ENCODE data around the gene TREM2. TPM values are rescaled to one million over a fixed set of nuclear protein-coding genes. Genes with fewer than 3 reads are reported as not detected.

Gene TREM2
- polyA plus RNA-seq, 2 donors, result 0.49 to 0.84 TPM

DNA sequence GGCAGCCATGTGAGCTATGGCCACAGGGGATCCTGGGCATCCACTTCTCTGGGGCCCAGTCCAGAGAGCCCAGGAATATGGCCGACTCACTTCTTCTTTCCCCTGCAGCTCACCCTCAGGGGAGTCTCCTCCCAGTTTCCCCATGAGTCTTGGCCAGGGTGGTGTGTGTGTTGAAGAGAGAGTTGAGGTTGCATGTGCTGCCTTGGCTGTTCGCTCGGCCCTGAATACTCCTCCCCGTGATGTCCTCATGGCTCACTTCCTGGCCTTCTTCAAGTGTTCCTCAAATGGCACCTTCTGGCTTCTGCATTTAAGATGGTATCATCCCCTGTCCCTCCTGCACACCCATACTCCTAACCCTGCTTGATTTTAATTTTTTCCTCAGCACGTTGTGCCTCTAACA is 5.6 kb downstream of the TREM2 start:
- Histone ChIP-seq H3K27me3 (ENCODE audit: control insufficient read depth in 1 of 2, insufficient read depth in 2 of 2, low read length in 2 of 2) (no peaks in the 10 kb centered on the region), H3K27ac (ENCODE audit: low read depth in 2 of 2, low read length in 1 of 2) (no peak overlapping the region), H3K4me1 (ENCODE audit: control insufficient read depth in 2 of 2, insufficient read depth in 2 of 2, low read length in 1 of 2) (no peaks in the 10 kb centered on the region), H3K36me3 (ENCODE audit: control insufficient read depth in 2 of 2, insufficient read depth in 2 of 2, low read length in 1 of 2) (no peaks in the 10 kb centered on the region), H3K9me3 (ENCODE audit: control insufficient read depth in 2 of 2, insufficient read depth in 1 of 2, low read depth in 1 of 2, low read length in 1 of 2) (no peaks in the 10 kb centered on the region), H3K4me3 (ENCODE audit: low read depth in 1 of 2, low read length in 2 of 2) (no peak overlapping the region)
- WGBS, 2 donors, result 68 to 83% methylated on average over 5 of the region's 5 CpGs

DNA sequence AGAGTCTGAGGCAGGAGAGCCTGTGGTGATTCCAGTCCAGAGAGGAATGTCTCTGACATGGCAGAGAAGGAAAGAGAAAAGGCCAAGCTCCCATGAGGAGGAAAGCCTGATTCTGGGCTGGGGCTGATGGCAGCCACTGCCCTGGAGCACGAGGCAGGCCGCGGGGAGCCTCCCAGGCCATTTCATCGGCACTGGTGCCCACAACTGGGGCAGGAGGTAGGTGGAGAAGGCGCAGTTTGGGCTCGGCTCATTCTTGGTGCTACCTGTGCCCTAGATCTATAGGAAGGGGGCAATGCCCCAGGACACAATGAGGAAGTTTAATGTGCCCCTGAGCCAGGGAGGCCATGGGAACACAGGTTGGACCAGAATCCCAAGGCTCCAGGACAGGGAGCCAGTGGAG is 6.1 kb downstream of the TREM2 start:
- WGBS, 2 donors, result 95 to 96% methylated on average over 6 of the region's 6 CpGs
- Histone ChIP-seq H3K4me3 (ENCODE audit: low read depth in 1 of 2, low read length in 2 of 2) (no peak overlapping the region), H3K4me1 (ENCODE audit: control insufficient read depth in 2 of 2, insufficient read depth in 2 of 2, low read length in 1 of 2) (no peaks in the 10 kb centered on the region), H3K27me3 (ENCODE audit: control insufficient read depth in 1 of 2, insufficient read depth in 2 of 2, low read length in 2 of 2) (no peaks in the 10 kb centered on the region), H3K27ac (ENCODE audit: low read depth in 2 of 2, low read length in 1 of 2) (no peak overlapping the region), H3K9me3 (ENCODE audit: control insufficient read depth in 2 of 2, insufficient read depth in 1 of 2, low read depth in 1 of 2, low read length in 1 of 2) (no peaks in the 10 kb centered on the region), H3K36me3 (ENCODE audit: control insufficient read depth in 2 of 2, insufficient read depth in 2 of 2, low read length in 1 of 2) (no peaks in the 10 kb centered on the region)

- Histone ChIP-seq H3K27ac (ENCODE audit: low read depth in 2 of 2, low read length in 1 of 2) (no peak overlapping the region), H3K4me3 (ENCODE audit: low read depth in 1 of 2, low read length in 2 of 2) (no peak overlapping the region), H3K36me3 (ENCODE audit: control insufficient read depth in 2 of 2, insufficient read depth in 2 of 2, low read length in 1 of 2) (no peaks in the 10 kb centered on the region), H3K9me3 (ENCODE audit: control insufficient read depth in 2 of 2, insufficient read depth in 1 of 2, low read depth in 1 of 2, low read length in 1 of 2) (no peaks in the 10 kb centered on the region), H3K27me3 (ENCODE audit: control insufficient read depth in 1 of 2, insufficient read depth in 2 of 2, low read length in 2 of 2) (no peaks in the 10 kb centered on the region), H3K4me1 (ENCODE audit: control insufficient read depth in 2 of 2, insufficient read depth in 2 of 2, low read length in 1 of 2) (no peaks in the 10 kb centered on the region)
- WGBS, 2 donors, result 84 to 93% methylated on average over 4 of the region's 4 CpGs
These were observed 6.9 kb downstream of the TREM2 start for GRCh38 chr6:41156001-41156400.

DNA sequence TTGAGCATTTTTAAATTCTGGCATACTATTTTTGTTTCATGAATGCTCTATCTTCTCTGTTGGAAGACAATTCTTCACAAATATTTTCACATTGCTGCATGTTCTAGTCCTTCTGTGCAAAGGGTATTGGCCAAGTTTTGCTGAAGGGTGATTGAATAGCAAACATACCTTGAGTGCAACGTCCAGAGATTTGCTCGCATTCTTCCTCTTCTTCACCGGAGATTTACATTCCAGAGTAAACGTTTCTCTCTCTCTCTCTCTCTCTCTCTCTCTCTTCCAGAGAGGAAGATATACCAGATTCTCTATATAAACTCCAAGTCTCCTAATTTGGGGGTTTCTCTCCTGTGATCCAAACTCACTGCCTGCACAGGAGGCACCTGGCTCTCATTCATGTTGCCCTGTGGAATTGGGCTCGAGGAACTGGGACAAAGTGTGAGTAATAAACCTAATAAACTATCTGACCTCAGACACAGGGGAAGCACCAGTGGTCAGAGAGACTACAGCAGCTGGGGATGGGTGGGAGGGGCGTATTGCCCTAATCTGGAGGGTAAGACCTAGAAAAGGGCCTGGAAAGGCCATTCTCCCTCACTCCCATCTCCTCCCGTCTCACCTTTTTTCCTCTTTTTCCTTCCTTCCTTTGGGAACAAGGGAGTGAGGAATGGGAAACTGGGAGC is 7.6 kb downstream of the TREM2 start:
- 45 to 50% methylated on average over 7 of the region's 7 CpGs for WGBS, 2 donors
- H3K9me3 ChIP-seq (ENCODE audit: control insufficient read depth in 2 of 2, insufficient read depth in 1 of 2, low read depth in 1 of 2, low read length in 1 of 2), result no peaks in the 10 kb centered on the region
- H3K27ac ChIP-seq (ENCODE audit: low read depth in 2 of 2, low read length in 1 of 2), result no peak overlapping the region
- no peak overlapping the region for H3K4me3 ChIP-seq (ENCODE audit: low read depth in 1 of 2, low read length in 2 of 2)
- H3K4me1 ChIP-seq (ENCODE audit: control insufficient read depth in 2 of 2, insufficient read depth in 2 of 2, low read length in 1 of 2), result no peaks in the 10 kb centered on the region
- no peaks in the 10 kb centered on the region for H3K36me3 ChIP-seq (ENCODE audit: control insufficient read depth in 2 of 2, insufficient read depth in 2 of 2, low read length in 1 of 2)
- no peaks in the 10 kb centered on the region for H3K27me3 ChIP-seq (ENCODE audit: control insufficient read depth in 1 of 2, insufficient read depth in 2 of 2, low read length in 2 of 2)

DNA sequence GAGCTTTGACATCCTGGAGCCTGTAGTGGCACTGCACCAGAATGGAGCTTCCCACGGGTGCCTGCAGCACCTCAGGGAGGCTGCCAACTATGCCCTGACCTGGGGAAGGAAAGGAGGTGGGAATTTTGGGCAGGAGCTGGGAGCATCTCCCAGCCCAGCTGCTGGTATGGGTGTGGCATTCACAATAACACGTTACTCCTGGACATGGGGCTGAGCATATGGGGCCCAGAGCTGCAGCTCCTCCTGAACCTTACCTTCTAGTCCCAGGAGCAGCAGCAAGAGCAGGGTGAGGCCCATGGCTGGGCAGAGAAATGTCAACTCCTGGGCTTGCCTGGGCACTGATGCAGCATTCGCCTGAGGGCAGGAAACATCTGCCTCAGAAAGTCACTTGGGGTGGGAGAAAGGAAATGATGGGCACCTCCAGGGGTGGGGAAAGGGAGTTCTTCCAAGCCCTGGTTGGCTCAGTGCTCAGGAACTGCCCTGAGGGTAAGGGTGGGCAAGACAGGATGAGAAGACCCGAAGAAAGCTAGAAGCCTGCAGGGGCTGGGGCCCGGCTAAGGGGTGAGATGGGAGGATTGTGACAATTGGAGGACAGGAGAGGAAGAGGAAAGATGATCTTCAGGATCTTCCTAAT is 8.8 kb downstream of the TREM2 start, which contains the start of gene TREML1:
Gene TREML1, minus strand, starts transcription at position 356 of the 634 bp plus-strand sequence. Its CDS starts 59 bp downstream, at position 297.
- 39 to 49% methylated on average over 5 of the region's 5 CpGs for WGBS, 2 donors
- no peaks in the 10 kb centered on the region for H3K36me3 ChIP-seq (ENCODE audit: control insufficient read depth in 2 of 2, insufficient read depth in 2 of 2, low read length in 1 of 2)
- no peaks in the 10 kb centered on the region for H3K27me3 ChIP-seq (ENCODE audit: control insufficient read depth in 1 of 2, insufficient read depth in 2 of 2, low read length in 2 of 2)
- H3K4me1 ChIP-seq (ENCODE audit: control insufficient read depth in 2 of 2, insufficient read depth in 2 of 2, low read length in 1 of 2), result no peaks in the 10 kb centered on the region
- H3K9me3 ChIP-seq (ENCODE audit: control insufficient read depth in 2 of 2, insufficient read depth in 1 of 2, low read depth in 1 of 2, low read length in 1 of 2), result no peaks in the 10 kb centered on the region
- H3K27ac ChIP-seq (ENCODE audit: low read depth in 2 of 2, low read length in 1 of 2), result no peak within 1 kb of the TSS
- H3K4me3 ChIP-seq (ENCODE audit: low read depth in 1 of 2, low read length in 2 of 2), result no peak within 1 kb of the TSS

DNA sequence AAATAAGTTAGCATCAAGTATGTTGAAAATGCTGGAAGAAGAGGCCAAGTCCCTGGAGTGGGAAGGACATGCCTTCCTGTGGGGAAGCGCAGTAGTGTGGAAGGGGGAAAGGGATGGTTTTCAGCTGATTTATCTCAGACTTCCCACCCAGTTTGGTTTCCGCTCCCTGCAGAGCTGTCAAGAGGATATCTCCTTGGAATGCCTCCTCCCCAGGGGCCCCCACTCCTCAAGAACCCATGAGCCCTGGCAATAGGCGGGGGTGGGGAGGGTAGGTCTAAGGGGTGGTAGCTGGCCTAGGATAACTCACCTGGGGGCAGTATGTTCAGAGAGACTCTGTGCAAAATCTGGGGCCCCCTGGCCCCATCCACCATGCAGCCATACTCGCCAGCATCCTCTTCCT is 9.5 kb downstream of the TREM2 start:
- H3K36me3 ChIP-seq (ENCODE audit: control insufficient read depth in 2 of 2, insufficient read depth in 2 of 2, low read length in 1 of 2), result no peaks in the 10 kb centered on the region
- H3K9me3 ChIP-seq (ENCODE audit: control insufficient read depth in 2 of 2, insufficient read depth in 1 of 2, low read depth in 1 of 2, low read length in 1 of 2), result no peaks in the 10 kb centered on the region
- 72 to 82% methylated on average over 4 of the region's 4 CpGs for WGBS, 2 donors
- no peak overlapping the region for H3K27ac ChIP-seq (ENCODE audit: low read depth in 2 of 2, low read length in 1 of 2)
- no peaks in the 10 kb centered on the region for H3K4me1 ChIP-seq (ENCODE audit: control insufficient read depth in 2 of 2, insufficient read depth in 2 of 2, low read length in 1 of 2)
- H3K4me3 ChIP-seq (ENCODE audit: low read depth in 1 of 2, low read length in 2 of 2), result no peak overlapping the region
- no peaks in the 10 kb centered on the region for H3K27me3 ChIP-seq (ENCODE audit: control insufficient read depth in 1 of 2, insufficient read depth in 2 of 2, low read length in 2 of 2)

GRCh38 chr6:41150671-41151070 is 12.2 kb downstream of the TREM2 start:
- H3K9me3 ChIP-seq (ENCODE audit: control insufficient read depth in 2 of 2, insufficient read depth in 1 of 2, low read depth in 1 of 2, low read length in 1 of 2), result no peaks in the 10 kb centered on the region
- H3K4me3 ChIP-seq (ENCODE audit: low read depth in 1 of 2, low read length in 2 of 2), result no peak overlapping the region
- H3K27me3 ChIP-seq (ENCODE audit: control insufficient read depth in 1 of 2, insufficient read depth in 2 of 2, low read length in 2 of 2), result no peaks in the 10 kb centered on the region
- 77 to 87% methylated on average over 1 of the region's 1 CpG for WGBS, 2 donors
- H3K27ac ChIP-seq (ENCODE audit: low read depth in 2 of 2, low read length in 1 of 2), result no peak overlapping the region
- H3K36me3 ChIP-seq (ENCODE audit: control insufficient read depth in 2 of 2, insufficient read depth in 2 of 2, low read length in 1 of 2), result no peaks in the 10 kb centered on the region
- no peaks in the 10 kb centered on the region for H3K4me1 ChIP-seq (ENCODE audit: control insufficient read depth in 2 of 2, insufficient read depth in 2 of 2, low read length in 1 of 2)

DNA sequence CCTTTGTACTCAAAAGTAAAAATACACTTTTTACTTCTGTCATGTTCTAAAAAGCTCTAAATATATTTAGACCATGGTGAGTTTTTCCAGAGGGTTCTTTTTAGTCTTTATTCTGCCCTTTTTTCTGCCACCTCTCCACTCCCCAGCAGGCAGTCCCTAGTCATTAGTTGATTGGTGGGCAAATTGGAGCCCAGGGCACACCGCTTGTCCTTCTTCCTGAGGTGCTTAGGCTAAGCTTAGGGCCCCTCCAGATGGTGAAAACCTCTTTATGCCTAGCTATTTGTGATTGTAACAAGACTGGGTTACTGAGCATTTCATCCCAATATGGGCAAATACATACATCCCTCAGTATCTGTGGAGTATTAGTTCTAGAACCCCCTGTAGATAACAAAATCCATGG is 15.0 kb downstream of the TREM2 start:
- Histone ChIP-seq H3K36me3 (ENCODE audit: control insufficient read depth in 2 of 2, insufficient read depth in 2 of 2, low read length in 1 of 2) (no peaks in the 10 kb centered on the region), H3K4me1 (ENCODE audit: control insufficient read depth in 2 of 2, insufficient read depth in 2 of 2, low read length in 1 of 2) (no peaks in the 10 kb centered on the region), H3K27ac (ENCODE audit: low read depth in 2 of 2, low read length in 1 of 2) (no peak overlapping the region), H3K4me3 (ENCODE audit: low read depth in 1 of 2, low read length in 2 of 2) (no peak overlapping the region), H3K9me3 (ENCODE audit: control insufficient read depth in 2 of 2, insufficient read depth in 1 of 2, low read depth in 1 of 2, low read length in 1 of 2) (no peaks in the 10 kb centered on the region), H3K27me3 (ENCODE audit: control insufficient read depth in 1 of 2, insufficient read depth in 2 of 2, low read length in 2 of 2) (no peaks in the 10 kb centered on the region)
- WGBS, 2 donors, result 92 to 94% methylated on average over 1 of the region's 1 CpG

DNA sequence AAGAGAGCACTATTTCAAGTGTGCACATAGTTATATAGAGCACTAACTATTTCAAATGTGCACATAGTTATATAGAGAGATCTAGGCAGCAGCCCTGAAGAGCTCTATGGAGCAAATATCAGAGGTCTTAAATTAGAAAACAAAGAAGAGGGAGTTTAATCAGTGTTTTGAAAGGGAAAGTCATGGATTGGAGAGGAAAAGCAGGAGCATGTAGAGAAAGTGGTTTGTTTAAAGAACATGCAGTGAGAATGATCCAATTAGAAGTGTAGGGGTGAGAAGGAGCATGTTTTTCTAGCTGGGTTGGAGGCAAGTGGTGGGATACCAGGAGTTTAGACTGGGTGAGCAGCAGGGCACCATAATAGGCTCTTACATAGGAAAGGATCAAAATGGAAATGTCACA is 26.0 kb downstream of the TREM2 start:
- Histone ChIP-seq H3K4me1 (ENCODE audit: control insufficient read depth in 2 of 2, insufficient read depth in 2 of 2, low read length in 1 of 2) (no peaks in the 10 kb centered on the region), H3K4me3 (ENCODE audit: low read depth in 1 of 2, low read length in 2 of 2) (no peak overlapping the region), H3K27ac (ENCODE audit: low read depth in 2 of 2, low read length in 1 of 2) (no peak overlapping the region), H3K27me3 (ENCODE audit: control insufficient read depth in 1 of 2, insufficient read depth in 2 of 2, low read length in 2 of 2) (no peaks in the 10 kb centered on the region), H3K36me3 (ENCODE audit: control insufficient read depth in 2 of 2, insufficient read depth in 2 of 2, low read length in 1 of 2) (peaks cover 0 to 4% of the 10 kb centered on the region in 2 donors), H3K9me3 (ENCODE audit: control insufficient read depth in 2 of 2, insufficient read depth in 1 of 2, low read depth in 1 of 2, low read length in 1 of 2) (no peaks in the 10 kb centered on the region)

All from esophagus (tissue), 2 donors.